ENCODE results near the gene BLOC1S4.
"Not testable (repeated sequence)": the region's sequence is repeated elsewhere in the genome, so short reads cannot be mapped to it uniquely, and the experiment has no call there.

The BLOC1S4 gene, protein sequence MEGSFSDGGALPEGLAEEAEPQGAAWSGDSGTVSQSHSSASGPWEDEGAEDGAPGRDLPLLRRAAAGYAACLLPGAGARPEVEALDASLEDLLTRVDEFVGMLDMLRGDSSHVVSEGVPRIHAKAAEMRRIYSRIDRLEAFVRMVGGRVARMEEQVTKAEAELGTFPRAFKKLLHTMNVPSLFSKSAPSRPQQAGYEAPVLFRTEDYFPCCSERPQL

DNA sequence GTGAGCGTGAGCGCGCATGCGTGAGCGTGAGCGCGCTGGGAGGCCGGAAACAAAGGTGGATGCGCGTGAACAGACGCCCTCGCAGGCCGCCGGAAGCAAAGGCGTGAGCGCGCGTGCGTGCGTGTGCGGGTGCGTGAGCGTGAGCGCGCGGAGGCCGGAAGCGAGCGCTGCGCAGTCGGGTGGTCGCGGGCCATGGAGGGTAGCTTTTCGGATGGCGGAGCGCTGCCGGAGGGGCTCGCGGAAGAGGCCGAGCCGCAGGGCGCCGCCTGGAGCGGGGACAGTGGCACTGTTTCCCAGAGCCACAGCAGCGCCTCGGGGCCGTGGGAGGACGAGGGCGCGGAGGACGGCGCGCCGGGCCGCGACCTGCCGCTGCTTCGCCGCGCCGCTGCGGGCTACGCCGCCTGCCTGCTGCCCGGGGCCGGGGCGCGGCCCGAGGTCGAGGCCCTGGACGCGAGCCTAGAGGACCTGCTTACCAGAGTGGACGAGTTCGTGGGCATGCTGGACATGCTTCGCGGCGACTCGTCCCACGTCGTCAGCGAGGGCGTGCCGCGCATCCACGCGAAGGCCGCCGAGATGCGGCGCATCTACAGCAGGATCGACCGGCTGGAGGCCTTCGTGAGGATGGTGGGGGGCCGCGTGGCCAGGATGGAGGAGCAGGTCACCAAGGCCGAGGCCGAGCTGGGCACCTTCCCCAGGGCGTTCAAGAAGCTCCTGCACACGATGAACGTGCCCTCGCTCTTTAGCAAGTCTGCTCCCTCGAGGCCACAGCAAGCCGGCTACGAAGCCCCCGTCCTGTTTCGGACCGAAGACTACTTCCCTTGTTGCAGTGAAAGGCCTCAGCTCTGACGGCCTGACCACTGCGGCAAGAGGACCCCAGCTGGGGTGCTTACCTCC is at the start of gene BLOC1S4:
TSS of gene BLOC1S4 (plus strand) at position 157 of the 894 bp plus-strand sequence. CDS start at position 193, 36 bp downstream.
- TF ChIP-seq POLR2A (IDR thresholded peaks at IDR 0.05; ENCODE audit: low read length), result peak; percentile 84
- TF ChIP-seq GATA1 (IDR thresholded peaks at IDR 0.05; ENCODE audit: low read depth, low read length), result no peak
- peak; percentile 96 for DNase-seq

- DNase-seq, result no peak
- TF ChIP-seq POLR2A (IDR thresholded peaks at IDR 0.05; ENCODE audit: low read length), result no peak
- no peak for TF ChIP-seq GATA1 (IDR thresholded peaks at IDR 0.05; ENCODE audit: low read depth, low read length)
Measured at GRCh38 chr4:6668391-6668790, 47.6 kb upstream of the BLOC1S4 start.

DNA sequence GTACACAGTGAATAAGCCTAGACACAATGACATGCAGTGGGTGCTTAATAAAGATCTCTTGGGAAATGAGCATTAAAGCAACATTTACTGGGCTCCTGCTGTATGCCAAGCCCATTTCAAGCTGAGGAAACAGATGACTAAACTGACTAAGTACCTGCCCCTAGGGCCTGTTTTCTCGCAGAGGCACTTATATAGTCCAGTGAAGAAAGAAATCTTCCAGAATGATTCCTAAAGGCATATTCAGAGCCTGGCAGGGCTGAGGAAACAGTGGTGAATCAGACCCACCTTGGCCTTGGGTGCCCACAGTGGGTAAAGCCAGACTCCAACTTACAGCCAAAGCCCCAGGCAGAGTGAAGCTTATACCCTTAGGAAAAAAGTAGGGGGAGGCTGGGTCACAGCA is 44.3 kb upstream of the BLOC1S4 start:
- TF ChIP-seq POLR2A (IDR thresholded peaks at IDR 0.05; ENCODE audit: low read length) (no peak), GATA1 (IDR thresholded peaks at IDR 0.05; ENCODE audit: low read depth, low read length) (no peak)
- no peak for DNase-seq

DNA sequence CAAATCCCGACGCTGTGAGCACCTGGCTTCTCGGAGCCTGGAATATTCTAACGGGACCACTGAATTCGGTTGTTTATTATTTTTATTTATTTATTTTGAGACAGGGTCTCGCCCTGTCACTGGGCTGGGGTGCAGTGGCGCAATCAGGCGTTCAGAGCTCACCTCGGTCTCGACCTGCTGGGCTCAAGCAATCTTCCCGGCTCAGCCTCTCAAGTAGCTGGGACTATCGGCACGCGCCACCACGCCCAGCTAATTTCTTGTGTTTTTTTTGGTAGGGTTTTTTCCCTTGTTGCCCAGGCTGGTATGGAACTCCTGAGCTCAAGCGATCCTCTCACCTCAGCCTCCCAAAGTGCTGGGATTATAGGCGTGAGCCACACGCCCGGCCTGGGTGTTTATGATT is 43.8 kb upstream of the BLOC1S4 start:
- DNase-seq, result no peak
- no peak for TF ChIP-seq GATA1 (IDR thresholded peaks at IDR 0.05; ENCODE audit: low read depth, low read length)
- TF ChIP-seq POLR2A (IDR thresholded peaks at IDR 0.05; ENCODE audit: low read length), result no peak

DNA sequence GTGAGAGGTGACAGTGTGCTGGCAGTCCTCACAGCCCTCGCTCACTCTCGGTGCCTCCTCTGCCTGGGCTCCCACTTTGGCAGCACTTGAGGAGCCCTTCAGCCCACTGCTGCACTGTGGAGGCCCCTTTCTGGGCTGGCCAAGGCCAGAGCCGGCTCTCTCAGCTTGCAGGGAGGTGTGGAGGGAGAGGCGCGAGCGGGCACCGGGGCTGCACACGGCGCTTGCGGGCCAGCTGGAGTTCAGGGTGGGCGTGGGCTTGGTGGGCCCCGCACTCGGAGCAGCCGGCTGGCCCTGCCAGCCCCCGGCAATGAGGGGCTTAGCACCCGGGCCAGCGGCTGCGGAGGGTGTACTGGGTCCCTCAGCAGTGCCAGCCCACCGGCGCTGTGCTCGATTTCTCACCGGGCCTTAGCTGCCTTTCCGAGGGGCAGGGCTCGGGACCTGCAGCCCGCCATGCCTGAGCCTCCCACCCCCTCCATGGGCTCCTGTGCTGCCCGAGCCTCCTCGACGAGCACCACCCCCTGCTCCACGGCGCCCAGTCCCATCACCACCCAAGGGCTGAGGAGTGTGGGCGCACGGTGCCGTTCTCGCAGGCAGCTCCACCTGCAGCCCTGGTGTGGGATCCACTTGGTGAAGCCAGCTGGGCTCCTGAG is 43.3 kb upstream of the BLOC1S4 start:
- DNase-seq, result not testable (repeated sequence)

DNA sequence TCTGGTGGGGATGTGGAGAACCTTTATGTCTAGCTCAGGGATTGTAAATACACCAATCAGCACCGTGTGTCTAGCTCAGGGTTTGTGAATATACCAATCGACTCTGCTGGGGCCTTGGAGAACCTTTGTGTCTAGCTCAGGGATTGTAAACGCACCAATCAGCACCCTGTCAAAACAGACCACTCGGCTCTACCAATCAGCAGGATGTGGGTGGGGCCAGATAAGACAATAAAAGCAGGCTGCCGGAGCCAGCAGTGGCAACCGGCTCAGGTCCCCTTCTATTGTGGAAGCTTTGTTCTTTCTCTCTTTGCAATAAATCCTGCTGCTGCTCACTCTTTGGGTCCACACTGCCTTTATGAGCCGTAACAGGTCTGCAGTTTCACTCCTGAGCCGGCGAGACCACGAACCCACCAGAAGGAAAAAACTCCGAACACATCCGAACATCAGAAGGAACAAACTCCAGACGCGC is 42.7 kb upstream of the BLOC1S4 start:
- peak; percentile 72 for DNase-seq

- TF ChIP-seq POLR2A (IDR thresholded peaks at IDR 0.05; ENCODE audit: low read length) (peak; percentile 77), GATA1 (IDR thresholded peaks at IDR 0.05; ENCODE audit: low read depth, low read length) (no peak)
- DNase-seq, result peak; percentile 98 to 99
Measured at GRCh38 chr4:6673660-6674499, 42.1 kb upstream of the BLOC1S4 start.

DNA sequence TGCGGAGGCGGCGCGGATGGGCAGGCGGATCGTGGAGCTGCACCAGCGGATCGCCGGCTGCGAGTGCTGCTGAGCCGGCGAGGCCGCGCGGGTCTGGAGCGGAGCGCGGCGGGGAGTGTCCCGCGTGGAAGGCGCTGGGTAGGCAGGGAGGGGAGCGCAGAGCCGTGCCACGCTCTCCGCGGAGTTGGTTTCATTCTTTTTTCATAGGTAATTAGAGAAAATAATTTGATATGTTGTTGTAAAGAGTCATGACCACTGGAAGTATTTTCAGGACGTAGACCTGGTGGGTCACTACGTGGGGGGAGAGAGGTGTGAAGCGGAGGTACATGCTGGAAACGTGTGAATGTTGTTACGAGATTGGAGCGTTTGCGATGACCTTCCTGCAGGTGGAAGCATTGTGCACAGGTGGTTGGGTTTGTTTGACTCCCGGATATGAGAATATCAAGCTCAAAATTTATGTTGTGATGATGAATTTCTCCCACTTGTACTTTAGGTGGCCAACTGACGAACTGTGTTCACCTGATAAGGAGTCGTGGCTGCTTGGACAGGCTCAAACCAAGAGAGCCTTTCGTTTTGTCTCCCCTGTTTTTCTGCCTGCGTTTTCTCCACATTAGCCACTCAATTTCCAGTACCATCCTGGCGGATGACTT is 41.3 kb upstream of the BLOC1S4 start:
- TF ChIP-seq POLR2A (IDR thresholded peaks at IDR 0.05; ENCODE audit: low read length) (no peak), GATA1 (IDR thresholded peaks at IDR 0.05; ENCODE audit: low read depth, low read length) (no peak)
- peak; percentile 81 to 82 for DNase-seq

- no peak for TF ChIP-seq POLR2A (IDR thresholded peaks at IDR 0.05; ENCODE audit: low read length)
- no peak for TF ChIP-seq GATA1 (IDR thresholded peaks at IDR 0.05; ENCODE audit: low read depth, low read length)
- DNase-seq, result no peak
Measured at GRCh38 chr4:6676722-6677558, 39.0 kb upstream of the BLOC1S4 start.

GRCh38 chr4:6680372-6681034 is 35.5 kb upstream of the BLOC1S4 start:
- DNase-seq, result no peak
- TF ChIP-seq POLR2A (IDR thresholded peaks at IDR 0.05; ENCODE audit: low read length), result no peak
- no peak for TF ChIP-seq GATA1 (IDR thresholded peaks at IDR 0.05; ENCODE audit: low read depth, low read length)

GRCh38 chr4:6681191-6681590 is 34.8 kb upstream of the BLOC1S4 start:
- TF ChIP-seq POLR2A (IDR thresholded peaks at IDR 0.05; ENCODE audit: low read length), result no peak
- TF ChIP-seq GATA1 (IDR thresholded peaks at IDR 0.05; ENCODE audit: low read depth, low read length), result no peak

More at GRCh38 chr4:6681191-6681590, 34.8 kb upstream of the BLOC1S4 start:
- DNase-seq, result peak in 1 of 2 experiments; percentile 27
